ENCODE measurements around the gene OSBPL10.

The OSBPL10 gene

GRCh38 chr3:31636694-31637442 is 344.2 kb downstream of the OSBPL10 start:
- no peak for DNase-seq

DNA sequence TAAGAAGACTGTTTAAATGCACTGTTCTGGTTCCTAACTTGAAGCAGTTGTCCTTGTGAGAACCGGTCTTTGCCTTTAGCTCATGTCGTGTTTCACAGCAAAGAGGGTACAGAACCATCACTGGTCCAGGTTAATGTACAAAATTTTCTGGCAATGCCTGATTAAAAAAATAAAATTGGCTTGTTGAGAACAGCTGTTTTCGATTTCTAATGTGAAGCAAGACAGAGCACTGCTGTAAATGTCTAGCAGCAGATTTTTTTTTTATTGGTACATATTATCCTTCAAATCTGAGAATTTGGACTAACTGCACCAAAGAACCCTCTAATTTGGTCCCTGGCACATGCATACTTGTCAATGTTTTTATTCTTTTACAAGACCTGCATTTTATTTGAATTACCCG is 345.0 kb downstream of the OSBPL10 start:
- no peak for DNase-seq

- DNase-seq, result no peak
These were observed 345.5 kb downstream of the OSBPL10 start for GRCh38 chr3:31635545-31635944.

- DNase-seq, result no peak
These were observed 346.6 kb downstream of the OSBPL10 start for GRCh38 chr3:31634476-31634875.

GRCh38 chr3:31629054-31629453 is 352.0 kb downstream of the OSBPL10 start:
- no peak for DNase-seq

- no peak for DNase-seq
These were observed 355.7 kb downstream of the OSBPL10 start for GRCh38 chr3:31625358-31625757.

DNA sequence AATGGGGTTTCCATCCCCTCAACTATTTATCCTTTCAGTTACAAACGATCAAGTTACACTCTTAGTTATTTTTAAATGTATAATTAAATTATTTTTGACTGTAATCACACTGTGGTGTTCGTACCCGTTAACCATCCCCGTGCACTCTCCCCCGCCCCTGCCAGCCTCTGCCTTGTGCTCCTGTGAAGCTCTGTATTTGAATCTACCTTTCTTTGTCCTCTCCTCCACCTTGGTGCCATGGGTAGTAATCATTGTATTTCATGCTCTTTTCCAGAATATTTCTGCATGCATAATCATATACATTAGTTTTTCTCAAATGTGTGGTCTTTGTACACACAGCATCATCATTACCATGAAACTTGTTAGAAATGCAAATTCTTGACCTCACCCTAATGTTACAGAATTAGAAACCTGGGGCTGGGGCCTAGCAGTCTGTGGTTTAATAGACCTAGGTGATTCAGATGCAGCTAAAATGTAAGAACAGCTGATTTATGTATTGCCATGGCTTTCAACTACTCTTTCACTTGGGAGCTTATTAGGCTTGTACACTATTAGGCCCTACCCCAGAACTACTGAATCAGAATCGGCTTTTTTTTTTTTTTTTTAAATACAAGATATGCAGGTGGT is 356.9 kb downstream of the OSBPL10 start:
- no peak for DNase-seq

DNA sequence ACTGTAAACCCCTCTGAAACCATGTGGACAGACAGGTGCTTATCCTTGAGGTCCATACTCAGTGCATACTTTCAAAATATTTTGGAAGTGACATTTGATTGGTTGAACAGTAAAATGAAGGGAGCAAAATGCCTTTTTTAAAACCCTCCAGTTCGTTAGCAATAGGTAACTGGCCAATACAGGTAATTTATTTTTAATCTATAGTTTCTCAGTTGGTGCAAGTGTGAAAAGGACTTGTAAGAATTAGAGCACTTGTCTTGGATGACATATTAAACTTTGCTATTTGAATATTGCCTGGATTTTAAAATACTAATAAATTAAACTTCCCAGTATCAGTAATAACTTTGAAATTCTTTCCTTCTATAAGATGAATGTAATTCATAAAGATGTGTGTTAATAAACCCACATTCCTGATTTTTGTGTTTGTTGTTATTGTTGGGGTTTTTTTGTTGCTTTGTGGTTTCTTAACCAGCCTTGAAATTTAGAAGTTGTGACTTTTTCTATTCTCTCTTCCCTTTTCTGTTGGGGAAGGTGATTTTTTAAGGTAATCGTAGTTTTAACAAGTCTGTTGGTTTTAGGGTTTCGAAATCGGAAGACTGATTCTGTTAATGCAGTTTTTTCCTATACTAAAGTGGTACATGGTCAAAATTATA is 358.3 kb downstream of the OSBPL10 start:
- no peak for DNase-seq

DNA sequence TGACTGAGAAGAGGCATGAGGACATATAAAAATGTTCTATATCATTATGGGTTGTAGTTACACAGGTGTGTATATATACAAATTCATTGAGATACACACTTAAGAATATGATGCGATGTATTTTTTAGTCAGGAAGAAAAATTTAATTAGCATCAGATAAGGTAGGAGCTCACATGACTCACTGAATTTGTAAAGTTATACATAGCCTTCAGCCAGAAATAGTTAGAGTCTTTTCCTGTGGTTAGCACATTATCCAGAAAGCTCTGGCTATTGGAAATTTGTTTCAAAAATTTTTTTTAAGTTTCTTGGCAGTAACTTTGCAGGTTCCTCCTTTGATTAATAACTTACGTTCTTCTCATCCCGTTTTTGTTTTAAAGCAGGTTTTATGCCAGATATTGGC is 359.7 kb downstream of the OSBPL10 start:
- DNase-seq, result no peak

DNA sequence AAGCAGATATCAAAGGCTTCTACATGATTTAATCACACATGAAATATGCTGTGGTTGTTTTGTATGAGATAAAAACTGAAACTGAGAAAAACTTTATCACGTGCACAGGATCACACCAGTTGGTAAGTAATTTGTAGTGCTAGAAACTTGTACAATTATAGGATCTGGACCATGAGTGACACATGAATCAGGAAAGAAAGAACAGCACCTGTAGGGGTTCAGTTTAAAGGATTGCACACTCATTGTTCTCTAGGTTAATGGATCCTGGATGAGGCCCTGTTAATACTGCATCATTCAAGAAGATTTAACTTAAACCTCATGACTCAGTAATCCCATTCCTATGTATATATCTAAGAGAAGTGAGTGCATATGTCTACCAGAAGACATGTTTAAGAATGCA is 360.4 kb downstream of the OSBPL10 start:
- DNase-seq, result no peak

GRCh38 chr3:31616711-31617110 is 364.4 kb downstream of the OSBPL10 start:
- DNase-seq, result no peak

DNA sequence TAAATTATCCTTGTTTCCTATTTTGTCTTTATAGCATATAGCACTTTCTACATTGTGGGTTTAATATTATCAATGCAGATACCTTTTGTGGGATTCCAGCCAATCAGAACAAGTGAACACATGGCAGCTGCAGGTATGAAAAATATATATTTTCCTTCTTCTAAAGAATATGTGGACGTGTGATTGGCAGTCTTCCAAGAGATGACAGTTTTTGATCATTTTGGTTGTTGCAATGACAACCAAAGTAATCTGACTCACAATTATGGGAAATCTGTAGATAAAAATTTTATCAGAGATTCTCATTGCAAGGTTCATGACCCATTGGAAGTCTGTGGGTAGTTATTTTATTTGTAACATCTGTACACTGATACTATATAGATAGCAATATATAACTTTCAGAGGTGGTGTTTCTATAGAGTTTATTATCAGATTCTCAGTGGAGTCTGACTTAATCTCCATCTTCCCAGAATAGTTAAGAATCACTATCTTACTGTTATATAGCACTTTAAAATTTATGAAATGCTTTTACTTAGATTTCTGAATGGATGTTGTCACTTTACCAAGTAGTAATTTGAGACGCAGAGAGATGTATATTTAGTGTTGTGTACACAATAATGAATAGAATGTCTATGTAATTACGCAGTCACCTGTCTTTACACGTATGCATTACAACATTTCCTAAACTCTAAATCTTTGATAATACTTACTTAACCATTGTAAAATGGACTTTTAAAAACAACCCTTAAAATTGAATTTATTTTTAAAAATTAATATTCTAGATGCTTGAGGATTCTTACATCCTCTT is 365.8 kb downstream of the OSBPL10 start:
- DNase-seq, result no peak

- no peak for DNase-seq
These were observed 366.7 kb downstream of the OSBPL10 start for GRCh38 chr3:31614162-31614921.

GRCh38 chr3:31613654-31614053 is 367.4 kb downstream of the OSBPL10 start:
- no peak for DNase-seq

GRCh38 chr3:31613177-31613576 is 367.9 kb downstream of the OSBPL10 start:
- DNase-seq, result no peak

All from stimulated activated CD8-positive, alpha-beta memory T cell treated with anti-CD3 and anti-CD28 coated beads, Interleukin-4, amount 100 ng/mL, for 48 hours (primary cell).